Measurements from ENCODE around the gene LLGL2.

DNA sequence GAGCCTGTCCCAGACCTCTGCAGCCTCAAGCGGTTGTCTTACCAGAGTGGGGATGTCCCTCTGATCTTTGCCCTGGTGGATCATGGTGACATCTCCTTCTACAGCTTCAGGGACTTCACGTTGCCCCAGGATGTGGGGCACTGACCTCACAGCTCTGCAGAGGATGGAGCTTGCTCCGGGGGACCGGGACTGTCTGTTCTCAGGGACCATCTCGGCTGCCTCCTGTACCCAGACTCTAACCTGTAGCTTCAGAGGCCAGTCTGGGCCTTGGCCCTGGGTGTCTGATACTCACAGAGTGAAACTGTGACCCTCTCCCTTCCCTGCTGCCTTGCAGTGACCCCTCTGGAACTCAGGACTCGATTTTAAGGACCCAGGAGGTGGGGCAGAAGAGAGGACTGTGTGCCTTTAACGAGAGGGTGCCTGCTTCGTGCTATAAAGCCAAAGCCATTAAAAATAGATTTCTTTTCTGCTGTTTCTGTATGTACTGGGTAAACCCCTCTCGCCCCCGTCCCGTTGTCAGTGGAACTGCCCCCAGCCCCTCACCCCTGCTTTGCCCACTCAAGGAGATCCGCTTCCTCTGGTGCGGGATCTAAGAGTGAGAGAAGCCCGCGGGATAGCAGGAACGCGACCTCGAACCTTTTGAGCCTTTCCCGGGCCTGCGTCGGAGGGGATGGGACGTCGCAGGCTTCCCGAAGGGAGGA lies 1.1 kb upstream of the LLGL2 start:
- TF ChIP-seq, protein P1, sequence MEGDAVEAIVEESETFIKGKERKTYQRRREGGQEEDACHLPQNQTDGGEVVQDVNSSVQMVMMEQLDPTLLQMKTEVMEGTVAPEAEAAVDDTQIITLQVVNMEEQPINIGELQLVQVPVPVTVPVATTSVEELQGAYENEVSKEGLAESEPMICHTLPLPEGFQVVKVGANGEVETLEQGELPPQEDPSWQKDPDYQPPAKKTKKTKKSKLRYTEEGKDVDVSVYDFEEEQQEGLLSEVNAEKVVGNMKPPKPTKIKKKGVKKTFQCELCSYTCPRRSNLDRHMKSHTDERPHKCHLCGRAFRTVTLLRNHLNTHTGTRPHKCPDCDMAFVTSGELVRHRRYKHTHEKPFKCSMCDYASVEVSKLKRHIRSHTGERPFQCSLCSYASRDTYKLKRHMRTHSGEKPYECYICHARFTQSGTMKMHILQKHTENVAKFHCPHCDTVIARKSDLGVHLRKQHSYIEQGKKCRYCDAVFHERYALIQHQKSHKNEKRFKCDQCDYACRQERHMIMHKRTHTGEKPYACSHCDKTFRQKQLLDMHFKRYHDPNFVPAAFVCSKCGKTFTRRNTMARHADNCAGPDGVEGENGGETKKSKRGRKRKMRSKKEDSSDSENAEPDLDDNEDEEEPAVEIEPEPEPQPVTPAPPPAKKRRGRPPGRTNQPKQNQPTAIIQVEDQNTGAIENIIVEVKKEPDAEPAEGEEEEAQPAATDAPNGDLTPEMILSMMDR (IDR thresholded peaks at IDR 0.05), result no peak
- TF ChIP-seq POLR2A (IDR thresholded peaks at IDR 0.05), result no peak
